ENCODE measurements around the gene GABRG3. TPM values are rescaled to one million over a fixed set of nuclear protein-coding genes. Genes with fewer than 3 reads are reported as not detected.

The GABRG3 gene
- total and polyA plus RNA-seq, 2 of the 4 experiments (the other 2 are of a cell fraction), result not detected

- Histone ChIP-seq H3K9me1 (ENCODE audit: insufficient read depth, low read length) (no peaks in the 10 kb centered on the region), H3K79me1 (ENCODE audit: low read depth in 1 of 2, low read length in 2 of 2) (no peaks in the 10 kb centered on the region), H4K20me1 (ENCODE audit: insufficient read depth, low read length) (no peaks in the 10 kb centered on the region), H3K23ac (ENCODE audit: low read depth, low read length) (no peak overlapping the region), H4K91ac (ENCODE audit: insufficient read depth, low read depth, low read length) (no peak overlapping the region), H3K9ac (ENCODE audit: low read depth, low read length) (no peak overlapping the region), H4K8ac (ENCODE audit: low read depth in 2 of 2, low read length in 2 of 2) (no peak overlapping the region), H2AK5ac (ENCODE audit: low read depth, low read length) (no peak overlapping the region), H3K27me3 (ENCODE audit: control insufficient read depth, insufficient read depth, low read length) (no peaks in the 10 kb centered on the region), H3K18ac (ENCODE audit: low read depth, low read length) (no peak overlapping the region), H3K27ac (ENCODE audit: insufficient read depth, low read length) (no peak overlapping the region), H2AK9ac (replicated peaks; ENCODE audit: low read depth, low read length, poor library complexity) (no peak overlapping the region), H3K14ac (replicated peaks; ENCODE audit: low read depth, low read length) (no peak overlapping the region), H4K5ac (ENCODE audit: low read depth, low read length) (no peak overlapping the region), H2BK5ac (ENCODE audit: low read depth, low read length, poor library complexity, severe bottlenecking) (no peak overlapping the region), H3K9me3 (ENCODE audit: control insufficient read depth, insufficient read depth, low read length) (peaks cover 8% of the 10 kb centered on the region), H3K4ac (ENCODE audit: low read depth, low read length) (no peak overlapping the region), H3K36me3 (ENCODE audit: control insufficient read depth, insufficient read depth, low read length) (no peaks in the 10 kb centered on the region), H2AFZ (replicated peaks; ENCODE audit: low read length, poor library complexity) (no peak overlapping the region), H3K56ac (ENCODE audit: extremely low read depth, insufficient read depth, low read length) (no peak overlapping the region), H3K4me3 (ENCODE audit: insufficient read depth, low read depth, low read length) (no peak overlapping the region), H2BK20ac (ENCODE audit: low read depth, low read length) (no peak overlapping the region), H2BK15ac (ENCODE audit: low read depth, low read length) (no peak overlapping the region), H3K4me1 (ENCODE audit: control insufficient read depth, insufficient read depth, low read length) (no peaks in the 10 kb centered on the region), H2BK120ac (ENCODE audit: low read depth, low read length) (no peak overlapping the region), H3K4me2 (ENCODE audit: low read depth, low read length) (no peak overlapping the region)
- intact Hi-C loops (cut with micrococcal nuclease) (no loop called here), dilution Hi-C loops (cut with HindIII; ENCODE audit: low sequenced_read_pairs, unreplicated experiment) (no loop called here), in situ Hi-C loops (cut with MboI; ENCODE audit: low sequenced_read_pairs) (no loop called here)
- no peak for DNase-seq
- no peak for TF ChIP-seq NFE2L2 (IDR thresholded peaks at IDR 0.05; ENCODE audit: low read depth, low read length)
- TF ChIP-seq RAD21 (IDR thresholded peaks at IDR 0.05; ENCODE audit: low read length), result no peak
- ChIA-PET CTCF (no interaction called here), POLR2A (ENCODE audit: unreplicated experiment) (no interaction called here)
- BruUV-seq (replicated peaks), result no TSS peak
- 40% methylated on average over 1 of the region's 4 CpGs; no CpG with 5 or more reads in 1 of the 2 experiments for WGBS, 2 experiments (ENCODE audit: extremely low coverage in 2 of 2, insufficient read length in 1 of 2)
- no peak for ATAC-seq (ENCODE audit: low read depth)
These were observed 478.0 kb downstream of the GABRG3 start for GRCh38 chr15:27448986-27449385.

Measured in IMR-90 (cell line).